Skeletal muscle tissue (tissue), 4 donors: ENCODE measurements around the gene TMEM135. TPM values are rescaled to one million over a fixed set of nuclear protein-coding genes. Genes with fewer than 3 reads are reported as not detected.
"Not testable (repeated sequence)": the region's sequence is repeated elsewhere in the genome, so short reads cannot be mapped to it uniquely, and the experiment has no call there.

Experiments
- H3K27ac ChIP-seq: one replicate; pipeline ENCODE4 v1.7.0; 2013; ENCODE audit warnings: mild to moderate bottlenecking, low read depth, low read length, inconsistent platforms
- H3K27me3 ChIP-seq, 3 donors: one replicate each; pipeline ENCODE4 v1.7.0; 2013; ENCODE audit warnings: low read length in 3 of 3; ENCODE audit not compliant: control insufficient read depth in 3 of 3, insufficient read depth in 3 of 3
- H3K36me3 ChIP-seq, 3 donors: one replicate each; pipeline ENCODE4 v1.7.0; 2013; ENCODE audit warnings: low read length in 3 of 3; ENCODE audit not compliant: control insufficient read depth in 3 of 3, insufficient read depth in 3 of 3
- H3K4me1 ChIP-seq, 3 donors: one replicate each; pipeline ENCODE4 v1.7.0; 2013; ENCODE audit warnings: low read length in 3 of 3, mild to moderate bottlenecking in 3 of 3; ENCODE audit not compliant: control insufficient read depth in 3 of 3, insufficient read depth in 3 of 3
- H3K4me3 ChIP-seq, 3 donors: one replicate each; pipeline ENCODE4 v1.7.0; 2013; ENCODE audit warnings: low read length in 3 of 3
- H3K9ac ChIP-seq, 3 donors: one replicate each; pipeline ENCODE4 v1.7.0; 2013; ENCODE audit warnings: low read length in 3 of 3, mild to moderate bottlenecking in 3 of 3, moderate library complexity in 2 of 3, low read depth in 1 of 3
- H3K9me3 ChIP-seq, 3 donors: one replicate each; pipeline ENCODE4 v1.7.0; 2013; ENCODE audit warnings: low read length in 3 of 3; ENCODE audit not compliant: control insufficient read depth in 3 of 3
- total RNA-seq: library from RNA; depleted of rRNA; stranded (reverse); fragments of >200 nt; gene quantifications from one replicate; pipeline ENCODE4 v1.2.3, GENCODE V29; 2014
- donor health status: Osteomylitis.

The TMEM135 gene
- total RNA-seq, 1 donor from 2014 or later: 35.5 TPM

DNA sequence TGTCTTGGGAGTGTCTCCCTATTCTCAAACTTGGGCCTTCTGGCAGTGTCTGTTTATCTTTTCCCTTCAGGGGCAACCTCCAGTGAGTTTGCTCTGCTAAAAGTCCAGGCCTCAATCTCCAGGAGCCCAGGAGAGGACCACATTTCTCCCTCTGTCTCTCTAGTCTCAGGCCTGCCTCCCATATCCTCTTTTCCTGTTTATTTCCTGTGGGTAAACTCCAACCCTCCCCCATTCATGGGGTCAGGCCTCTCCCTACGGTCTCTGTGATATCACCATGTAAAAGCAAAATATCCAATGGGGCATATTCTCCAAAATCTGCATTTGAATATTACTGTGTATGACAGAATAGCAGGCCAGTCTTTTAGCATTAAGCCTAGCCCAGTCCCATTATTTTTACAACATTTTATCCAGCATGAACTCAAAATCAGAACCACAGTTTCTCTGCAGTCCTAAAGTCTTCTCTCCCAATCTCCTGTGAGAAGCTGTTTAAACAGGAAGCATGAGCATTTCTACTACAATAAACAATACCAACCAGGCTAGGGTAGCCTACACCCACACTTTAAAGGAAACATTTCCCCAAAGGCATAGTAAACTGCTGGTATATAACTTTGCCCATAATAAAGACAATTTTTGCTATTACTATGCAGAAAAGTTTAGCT, 18.0 kb upstream of the TMEM135 start:
- H3K4me1 ChIP-seq: no peaks in the 10 kb centered on the region
- H3K4me3 ChIP-seq: no peak overlapping the region
- H3K36me3 ChIP-seq: no peaks in the 10 kb centered on the region
- H3K9ac ChIP-seq: no peak overlapping the region
- no peaks in the 10 kb centered on the region for H3K27me3 ChIP-seq
- H3K9me3 ChIP-seq: no peaks in the 10 kb centered on the region
- H3K27ac ChIP-seq: no peak overlapping the region

DNA sequence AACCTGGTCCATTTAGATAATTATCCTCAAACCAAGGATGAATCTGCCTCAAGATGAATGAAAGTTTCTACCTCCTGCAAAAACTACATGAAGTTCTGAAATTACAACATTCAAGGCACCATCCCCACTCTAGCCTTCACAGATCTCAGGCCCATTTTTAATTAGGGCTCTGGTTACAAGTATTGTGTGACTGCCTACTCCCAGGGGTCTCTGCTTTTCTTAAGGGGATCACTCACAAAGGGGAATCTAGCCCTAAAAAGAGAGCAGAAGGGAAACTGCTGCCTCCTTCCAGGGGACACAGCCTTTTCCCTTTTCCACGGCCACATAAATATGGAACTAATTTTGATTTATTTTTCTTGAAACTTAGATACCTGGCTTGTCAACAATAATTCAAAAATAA, 17.4 kb upstream of the TMEM135 start:
- no peaks in the 10 kb centered on the region for H3K4me1 ChIP-seq
- H3K27ac ChIP-seq: no peak overlapping the region

DNA sequence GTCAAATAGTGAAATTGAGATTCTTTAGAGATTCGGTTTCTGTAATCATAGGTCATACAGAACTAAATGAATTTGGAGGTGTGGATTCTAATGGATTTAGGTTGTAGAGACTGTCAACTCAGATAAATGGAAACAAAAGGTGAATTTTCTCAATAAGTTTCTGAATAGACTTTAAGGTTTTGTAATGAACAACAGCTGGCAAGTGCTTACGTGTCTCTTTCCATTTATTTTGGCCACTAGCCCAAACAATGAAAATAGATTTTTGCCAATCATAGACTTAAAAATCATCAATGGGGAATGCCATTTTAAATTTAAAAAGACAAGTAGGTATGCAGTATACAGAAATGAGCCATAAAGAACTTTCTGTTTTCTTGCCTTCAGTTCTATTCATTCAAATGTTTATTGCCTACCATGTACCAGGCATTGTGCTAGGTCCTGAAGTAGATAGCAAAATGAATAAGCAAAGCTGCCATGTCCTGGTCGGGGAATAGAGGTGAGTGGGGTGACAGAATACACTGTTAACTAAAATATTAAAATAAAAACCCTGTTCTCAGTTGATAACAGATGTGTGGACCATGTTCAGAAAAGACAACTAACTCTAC, 16.9 kb upstream of the TMEM135 start:
- no peaks in the 10 kb centered on the region for H3K36me3 ChIP-seq
- no peaks in the 10 kb centered on the region for H3K9me3 ChIP-seq
- no peaks in the 10 kb centered on the region for H3K27me3 ChIP-seq
- H3K4me1 ChIP-seq: no peaks in the 10 kb centered on the region
- H3K4me3 ChIP-seq: no peak overlapping the region
- H3K27ac ChIP-seq: no peak overlapping the region
- no peak overlapping the region for H3K9ac ChIP-seq

More for the DNA sequence above, 17.4 kb upstream of the TMEM135 start:
- Histone ChIP-seq H3K9ac (no peak overlapping the region), H3K36me3 (no peaks in the 10 kb centered on the region), H3K27me3 (no peaks in the 10 kb centered on the region), H3K4me3 (no peak overlapping the region), H3K9me3 (no peaks in the 10 kb centered on the region)

DNA sequence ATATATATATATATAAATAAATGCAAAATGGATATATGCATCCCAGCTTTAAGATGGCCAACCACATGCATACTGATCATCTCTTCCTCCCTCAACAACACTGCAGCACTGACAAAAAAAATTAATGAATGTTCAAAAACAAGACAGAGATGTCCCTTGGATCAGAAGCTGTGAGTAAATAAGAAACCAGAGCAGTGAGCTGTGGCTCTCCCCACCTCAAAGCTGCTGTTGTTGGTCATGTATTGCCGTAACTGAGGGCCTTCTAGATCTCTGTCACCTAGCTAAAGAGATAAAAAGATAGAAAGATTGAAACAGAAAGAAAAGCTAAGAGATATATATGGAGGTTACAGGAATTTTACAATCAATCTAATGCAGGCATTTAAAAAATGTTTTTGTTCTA, 15.5 kb upstream of the TMEM135 start:
- no peaks in the 10 kb centered on the region for H3K4me1 ChIP-seq
- H3K36me3 ChIP-seq: no peaks in the 10 kb centered on the region
- no peak overlapping the region for H3K9ac ChIP-seq
- H3K27me3 ChIP-seq: no peaks in the 10 kb centered on the region
- no peak overlapping the region for H3K4me3 ChIP-seq
- no peak overlapping the region for H3K27ac ChIP-seq
- H3K9me3 ChIP-seq: no peaks in the 10 kb centered on the region

DNA sequence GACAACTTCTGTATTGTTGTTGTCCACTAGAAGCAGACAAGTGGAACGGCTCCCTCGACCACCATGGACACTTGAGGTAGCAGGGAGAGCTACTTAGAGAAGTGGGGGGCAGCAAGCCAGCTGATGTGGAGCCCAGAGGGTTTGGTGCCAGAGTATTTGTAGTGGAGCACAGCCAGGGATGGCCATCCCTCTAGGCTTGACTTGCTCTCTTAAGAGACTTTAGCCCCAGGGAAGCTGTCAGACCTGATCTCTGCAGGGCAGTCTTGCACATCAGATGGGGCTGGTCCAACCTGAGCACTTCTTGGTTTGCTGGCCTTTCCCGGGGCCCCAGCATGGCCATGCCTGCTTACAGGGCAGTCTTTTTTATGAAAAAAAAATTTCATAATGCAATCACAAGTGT, 15.0 kb upstream of the TMEM135 start:
- no peak overlapping the region for H3K27ac ChIP-seq
- H3K4me1 ChIP-seq: no peaks in the 10 kb centered on the region
- no peaks in the 10 kb centered on the region for H3K9me3 ChIP-seq
- no peaks in the 10 kb centered on the region for H3K27me3 ChIP-seq
- no peaks in the 10 kb centered on the region for H3K36me3 ChIP-seq
- no peak overlapping the region for H3K4me3 ChIP-seq
- H3K9ac ChIP-seq: no peak overlapping the region

DNA sequence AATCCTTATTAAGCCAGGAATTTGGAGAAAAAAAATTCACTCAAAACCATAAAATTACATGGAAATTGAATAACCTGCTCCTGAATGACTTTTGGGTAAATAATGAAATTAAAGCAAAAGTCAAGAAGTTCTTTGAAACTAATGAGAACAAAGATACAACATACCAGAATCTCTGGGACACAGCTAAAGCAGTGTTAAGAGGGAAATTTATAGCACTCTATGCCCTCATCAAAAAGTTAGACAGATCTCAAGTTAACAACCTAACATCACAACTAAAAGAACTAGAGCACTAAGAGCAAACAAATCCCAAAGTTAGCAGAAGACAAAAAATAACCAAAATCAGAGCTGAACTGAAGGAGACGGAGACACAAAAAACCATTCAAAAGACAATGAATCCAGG, 11.3 kb upstream of the TMEM135 start:
- H3K27me3 ChIP-seq, H3K9me3 ChIP-seq, H3K4me1 ChIP-seq, H3K9ac ChIP-seq, H3K36me3 ChIP-seq, H3K4me3 ChIP-seq, H3K27ac ChIP-seq: not testable (repeated sequence)

DNA sequence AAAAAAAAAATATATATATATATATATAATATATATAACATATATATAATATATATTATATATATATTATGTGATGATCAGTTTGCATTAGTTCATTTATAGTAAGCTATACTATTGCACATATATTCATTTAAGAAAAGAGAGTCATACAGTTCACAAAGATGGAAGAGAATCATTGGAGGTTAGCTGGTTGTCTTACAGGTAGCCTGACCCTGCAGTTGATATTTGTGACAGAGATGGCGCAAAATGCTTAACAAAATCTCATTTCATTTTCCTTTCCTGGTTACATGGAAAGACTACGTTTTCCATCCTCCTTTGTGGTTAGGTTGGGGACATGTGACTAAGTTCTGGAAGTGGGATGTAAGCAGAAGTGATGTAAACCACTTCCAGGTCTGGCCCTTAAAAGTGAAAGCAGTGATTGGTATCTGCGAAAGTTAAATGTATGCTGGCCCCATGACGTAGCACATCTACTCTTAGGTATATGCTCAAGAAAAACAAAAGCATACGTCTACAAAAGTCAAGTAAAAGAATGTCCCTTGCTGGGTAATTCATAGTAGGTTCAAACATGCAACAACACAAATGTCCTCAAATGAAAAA, 7.2 kb upstream of the TMEM135 start:
- Histone ChIP-seq H3K27me3 (no peaks in the 10 kb centered on the region), H3K9me3 (no peaks in the 10 kb centered on the region), H3K4me3 (no peak overlapping the region), H3K36me3 (no peaks in the 10 kb centered on the region), H3K9ac (no peak overlapping the region), H3K4me1 (no peaks in the 10 kb centered on the region), H3K27ac (no peak overlapping the region)

DNA sequence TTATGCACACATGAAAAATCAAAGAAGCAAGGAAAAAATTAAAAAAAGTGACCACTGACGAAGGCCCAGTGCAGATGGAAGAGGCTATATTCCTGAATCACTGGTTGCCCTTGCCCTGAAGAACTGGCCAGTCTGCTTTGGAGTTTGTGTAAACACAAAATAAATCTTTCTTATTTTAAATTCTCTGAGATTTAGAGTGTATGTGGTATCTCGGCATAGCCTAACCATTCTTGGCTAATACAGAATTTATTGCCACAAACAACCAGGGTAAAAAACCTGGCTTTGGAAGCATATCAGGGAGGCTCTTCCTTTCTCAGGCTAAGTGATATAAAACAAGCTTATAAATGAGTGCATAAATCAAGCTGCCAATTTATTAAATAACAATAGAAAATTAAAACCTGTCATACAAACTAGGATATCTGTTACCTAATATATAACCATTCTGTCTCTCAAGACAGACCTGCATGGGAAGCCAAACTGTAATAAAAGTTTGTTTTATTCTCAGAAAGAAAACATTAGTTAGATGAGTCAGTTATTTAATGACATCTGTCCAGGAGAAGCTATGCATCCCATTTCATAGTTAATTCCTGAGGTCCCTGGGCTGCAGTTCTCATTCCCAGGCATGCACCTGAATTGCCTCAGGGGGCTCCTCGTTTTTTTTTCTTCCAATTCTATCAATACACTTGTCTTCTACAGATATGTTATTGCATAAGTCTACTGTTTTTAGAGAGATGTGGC, 6.1 kb upstream of the TMEM135 start:
- Histone ChIP-seq H3K27me3 (no peaks in the 10 kb centered on the region), H3K9ac (no peak overlapping the region), H3K4me3 (no peak overlapping the region), H3K27ac (no peak overlapping the region), H3K4me1 (no peaks in the 10 kb centered on the region), H3K9me3 (no peaks in the 10 kb centered on the region), H3K36me3 (no peaks in the 10 kb centered on the region)

DNA sequence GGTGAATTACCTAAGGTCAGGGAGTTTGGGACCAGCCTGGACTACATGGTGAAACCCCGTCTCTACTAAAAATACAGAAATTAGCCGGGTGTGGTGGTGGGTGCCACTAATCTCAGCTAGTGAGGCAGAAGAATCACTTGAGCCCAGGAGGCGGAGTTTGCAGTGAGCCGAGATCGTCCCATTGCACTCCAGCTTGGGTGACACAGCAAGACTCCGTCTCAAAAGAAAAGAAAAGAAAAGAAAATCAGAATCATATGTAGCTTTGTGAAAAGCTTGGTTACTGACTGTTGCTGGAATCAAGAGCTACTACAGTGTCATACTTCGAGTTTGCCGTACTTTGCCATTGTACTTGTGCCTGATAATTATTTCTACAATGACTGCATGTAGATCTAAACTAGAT, 4.2 kb upstream of the TMEM135 start:
- no peaks in the 10 kb centered on the region for H3K9me3 ChIP-seq
- no peaks in the 10 kb centered on the region for H3K36me3 ChIP-seq
- no peak overlapping the region for H3K27ac ChIP-seq
- no peaks in the 10 kb centered on the region for H3K27me3 ChIP-seq
- H3K4me3 ChIP-seq: no peak overlapping the region
- H3K9ac ChIP-seq: no peak overlapping the region
- H3K4me1 ChIP-seq: peaks cover 4 to 6% (median 6%) of the 10 kb centered on the region in 3 donors

DNA sequence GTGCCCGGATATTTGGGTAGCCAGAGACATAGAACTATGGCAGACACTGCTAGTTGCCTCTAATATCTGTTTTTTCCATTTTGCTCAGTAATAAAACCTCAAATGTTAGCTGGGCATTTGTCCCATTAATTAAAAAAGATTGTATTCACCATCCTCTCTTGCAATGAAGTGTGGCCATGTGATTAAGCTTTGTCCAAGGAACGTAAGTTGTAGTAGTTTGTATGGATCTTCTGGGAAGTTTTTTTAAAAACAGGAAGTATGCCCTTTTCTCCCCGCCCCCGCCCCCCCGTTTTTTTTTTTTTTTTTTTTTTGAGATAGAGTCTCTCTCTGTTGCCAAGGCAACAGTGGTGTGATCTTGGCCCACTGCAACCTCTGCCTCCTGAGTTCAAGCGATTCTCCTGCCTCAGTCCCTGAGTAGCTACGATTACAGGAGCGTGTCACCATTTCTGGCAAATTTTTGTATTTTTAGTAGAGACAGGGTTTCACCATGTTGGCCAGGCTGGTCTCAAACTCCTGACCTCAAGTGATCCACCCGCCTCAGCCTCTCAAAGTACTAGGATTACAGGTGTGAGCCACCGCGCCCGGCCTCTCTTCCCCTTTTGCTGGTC, 1.7 kb upstream of the TMEM135 start:
- H3K27me3 ChIP-seq: no peaks in the 10 kb centered on the region
- H3K9ac ChIP-seq: no peak overlapping the region
- H3K4me3 ChIP-seq: no peak overlapping the region
- no peaks in the 10 kb centered on the region for H3K9me3 ChIP-seq
- H3K4me1 ChIP-seq: peaks cover 6 to 15% (median 10%) of the 10 kb centered on the region in 3 donors
- no peaks in the 10 kb centered on the region for H3K36me3 ChIP-seq
- peak overlapping the region; percentile 92 for H3K27ac ChIP-seq
